ENCODE data around the gene ADAMTS14.

Gene ADAMTS14

DNA sequence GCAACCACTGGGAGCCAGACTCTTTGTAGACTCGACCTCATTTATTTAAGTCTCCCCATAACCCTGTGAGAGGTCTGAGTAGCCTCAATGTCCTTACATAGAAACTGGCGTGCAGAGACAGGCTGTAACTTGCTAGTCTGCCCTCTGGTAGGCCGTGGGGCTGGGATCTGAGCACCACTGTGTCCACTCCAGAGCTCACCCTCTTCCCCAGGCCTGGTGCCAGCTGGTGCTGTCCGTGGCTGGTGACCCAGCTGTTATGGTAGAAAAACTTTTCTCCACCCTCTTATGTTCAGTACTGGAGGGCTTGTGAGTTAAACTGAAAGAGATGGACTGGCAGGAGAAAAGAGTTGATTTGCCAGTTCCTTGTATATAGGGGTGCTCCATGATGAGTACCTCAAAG is 41.9 kb downstream of the ADAMTS14 start:
- TF ChIP-seq CTCF (IDR thresholded peaks at IDR 0.05; ENCODE audit: low read depth, low read length), result no peak
- H3K4me3 ChIP-seq (ENCODE audit: low read depth, low read length), result no peak overlapping the region

GRCh38 chr10:70714951-70715350 is 42.6 kb downstream of the ADAMTS14 start:
- TF ChIP-seq CTCF (IDR thresholded peaks at IDR 0.05; ENCODE audit: low read depth, low read length), result no peak
- no peak overlapping the region for H3K4me3 ChIP-seq (ENCODE audit: low read depth, low read length)

- no peak overlapping the region for H3K4me3 ChIP-seq (ENCODE audit: low read depth, low read length)
- no peak for TF ChIP-seq CTCF (IDR thresholded peaks at IDR 0.05; ENCODE audit: low read depth, low read length)
These were observed 43.8 kb downstream of the ADAMTS14 start for GRCh38 chr10:70715853-70716795.

GRCh38 chr10:70722820-70723424 is 50.6 kb downstream of the ADAMTS14 start:
- no peak overlapping the region for H3K4me3 ChIP-seq (ENCODE audit: low read depth, low read length)
- TF ChIP-seq CTCF (IDR thresholded peaks at IDR 0.05; ENCODE audit: low read depth, low read length), result no peak

- TF ChIP-seq CTCF (IDR thresholded peaks at IDR 0.05; ENCODE audit: low read depth, low read length), result no peak
- H3K4me3 ChIP-seq (ENCODE audit: low read depth, low read length), result no peak overlapping the region
These were observed 51.5 kb downstream of the ADAMTS14 start for GRCh38 chr10:70723771-70724170.

GRCh38 chr10:70726909-70727495 is 54.7 kb downstream of the ADAMTS14 start:
- no peak overlapping the region for H3K4me3 ChIP-seq (ENCODE audit: low read depth, low read length)
- no peak for TF ChIP-seq CTCF (IDR thresholded peaks at IDR 0.05; ENCODE audit: low read depth, low read length)

GRCh38 chr10:70728328-70728727 is 56.0 kb downstream of the ADAMTS14 start:
- H3K4me3 ChIP-seq (ENCODE audit: low read depth, low read length), result no peak overlapping the region
- TF ChIP-seq CTCF (IDR thresholded peaks at IDR 0.05; ENCODE audit: low read depth, low read length), result no peak
